ENCODE data around the gene IZUMO4. TPM values are rescaled to one million over a fixed set of nuclear protein-coding genes. Genes with fewer than 3 reads are reported as not detected.

Gene IZUMO4
- total and polyA plus RNA-seq, 2 donors (not counting 1 experiment from before 2014, with no cell fraction given): 34.8 to 93.9 TPM

- CTCF ChIA-PET: no interaction called here
- no peak for ATAC-seq (ENCODE audit: low read depth)
- DNase-seq: no peak
- H4K20me1 ChIP-seq (ENCODE audit: control insufficient read depth, insufficient read depth, low read length, poor library complexity, severe bottlenecking): peaks cover 36% of the 10 kb centered on the region
- POLR2A ChIA-PET: interaction anchor here (0.5 kb wide), 1 partner anchor 49 kb away, joined by 4 read pairs; no protein-coding TSS in a partner anchor
- no peaks in the 10 kb centered on the region for H3K9me3 ChIP-seq (ENCODE audit: control extremely low read depth in 1 of 3, control insufficient read depth in 2 of 3, insufficient read depth in 1 of 3, low read length in 2 of 3)
- H3K4me3 ChIP-seq (ENCODE audit: control extremely low read depth in 1 of 5, extremely low read depth in 1 of 5, insufficient read depth in 1 of 5, low read depth in 2 of 5, low read length in 4 of 5): no peak overlapping the region
- peaks cover 35% of the 10 kb centered on the region for H3K79me2 ChIP-seq (ENCODE audit: control insufficient read depth, insufficient read depth, low read length)
- H3K4me1 Mint-ChIP-seq: peaks cover 2% of the 10 kb centered on the region
- intact Hi-C loops (cut with micrococcal nuclease): no loop called here
- H3K27me3 Mint-ChIP-seq: no peaks in the 10 kb centered on the region
- H3K27me3 ChIP-seq (replicated peaks in 1 of 4; ENCODE audit: control extremely low read depth in 1 of 4, control insufficient read depth in 3 of 4, insufficient read depth in 4 of 4, low read length in 3 of 4): no peaks in the 10 kb centered on the region
- no peaks in the 10 kb centered on the region for H3K4me1 ChIP-seq (ENCODE audit: control insufficient read depth in 2 of 2, insufficient read depth in 2 of 2, low read length in 2 of 2)
- TF ChIP-seq EZH2 (IDR thresholded peaks at IDR 0.05; ENCODE audit: borderline replicate concordance, insufficient read depth, low read depth, low read length, poor library complexity, severe bottlenecking) (no peak), CTCF (IDR thresholded peaks at IDR 0.05) (no peak)
- no peak overlapping the region for H3K9ac ChIP-seq (ENCODE audit: low read length)
- no peaks in the 10 kb centered on the region for H3K9me3 Mint-ChIP-seq (ENCODE audit: insufficient read depth)
- no peak overlapping the region for H3K27ac ChIP-seq (ENCODE audit: low read length in 2 of 2)
- H3K4me2 ChIP-seq (replicated peaks; ENCODE audit: low read depth, low read length, poor library complexity, severe bottlenecking): no peak overlapping the region
- no peak overlapping the region for H3K27ac Mint-ChIP-seq
- H3K36me3 ChIP-seq (replicated peaks in 1 of 2; ENCODE audit: control extremely low read depth in 1 of 2, control insufficient read depth in 1 of 2, extremely low read depth in 1 of 2, insufficient read depth in 2 of 2, low read length in 1 of 2): peaks cover 0 to 91% of the 10 kb centered on the region in 2 experiments
- no peak overlapping the region for H2AFZ ChIP-seq (ENCODE audit: insufficient read depth, low read depth, low read length, poor library complexity, severe bottlenecking)
- WGBS (ENCODE audit: insufficient coverage): 96% methylated on average over 21 of the region's 24 CpGs
- no peak overlapping the region for H3K4me3 Mint-ChIP-seq
Observed at GRCh38 chr19:2115911-2116426, 19.3 kb downstream of the IZUMO4 start.

- intact Hi-C loops (cut with micrococcal nuclease): no loop called here
- H3K4me3 Mint-ChIP-seq: no peak overlapping the region
- ATAC-seq (ENCODE audit: low read depth) (no peak), DNase-seq (no peak)
- no peak overlapping the region for H3K9ac ChIP-seq (ENCODE audit: low read length)
- no peak overlapping the region for H3K27ac Mint-ChIP-seq
- no peak overlapping the region for H3K4me2 ChIP-seq (replicated peaks; ENCODE audit: low read depth, low read length, poor library complexity, severe bottlenecking)
- no peaks in the 10 kb centered on the region for H3K9me3 ChIP-seq (ENCODE audit: control extremely low read depth in 1 of 3, control insufficient read depth in 2 of 3, insufficient read depth in 1 of 3, low read length in 2 of 3)
- no peaks in the 10 kb centered on the region for H3K27me3 ChIP-seq (replicated peaks in 1 of 4; ENCODE audit: control extremely low read depth in 1 of 4, control insufficient read depth in 3 of 4, insufficient read depth in 4 of 4, low read length in 3 of 4)
- peaks cover 0 to 91% of the 10 kb centered on the region in 2 experiments for H3K36me3 ChIP-seq (replicated peaks in 1 of 2; ENCODE audit: control extremely low read depth in 1 of 2, control insufficient read depth in 1 of 2, extremely low read depth in 1 of 2, insufficient read depth in 2 of 2, low read length in 1 of 2)
- H3K27ac ChIP-seq (ENCODE audit: low read length in 2 of 2): no peak overlapping the region
- H4K20me1 ChIP-seq (ENCODE audit: control insufficient read depth, insufficient read depth, low read length, poor library complexity, severe bottlenecking): peaks cover 37% of the 10 kb centered on the region
- peaks cover 35% of the 10 kb centered on the region for H3K79me2 ChIP-seq (ENCODE audit: control insufficient read depth, insufficient read depth, low read length)
- 97% methylated on average over 25 of the region's 25 CpGs for WGBS (ENCODE audit: insufficient coverage)
- no peaks in the 10 kb centered on the region for H3K4me1 ChIP-seq (ENCODE audit: control insufficient read depth in 2 of 2, insufficient read depth in 2 of 2, low read length in 2 of 2)
- H3K4me1 Mint-ChIP-seq: peaks cover 2% of the 10 kb centered on the region
- ChIA-PET POLR2A (no interaction called here), CTCF (no interaction called here)
- TF ChIP-seq EZH2 (IDR thresholded peaks at IDR 0.05; ENCODE audit: borderline replicate concordance, insufficient read depth, low read depth, low read length, poor library complexity, severe bottlenecking): no peak
- no peak for TF ChIP-seq CTCF (IDR thresholded peaks at IDR 0.05)
- H3K9me3 Mint-ChIP-seq (ENCODE audit: insufficient read depth): no peaks in the 10 kb centered on the region
- H3K4me3 ChIP-seq (ENCODE audit: control extremely low read depth in 1 of 5, extremely low read depth in 1 of 5, insufficient read depth in 1 of 5, low read depth in 2 of 5, low read length in 4 of 5): no peak overlapping the region
- H3K27me3 Mint-ChIP-seq: no peaks in the 10 kb centered on the region
- H2AFZ ChIP-seq (ENCODE audit: insufficient read depth, low read depth, low read length, poor library complexity, severe bottlenecking): no peak overlapping the region
Observed at GRCh38 chr19:2116507-2116906, 19.8 kb downstream of the IZUMO4 start.

All from B cell (primary cell).